ENCODE data around the gene OR52A1. TPM values are rescaled to one million over a fixed set of nuclear protein-coding genes. Genes with fewer than 3 reads are reported as not detected.
A peak's percentile ranks its signal among the peaks of the same experiment; 100 is the strongest.

OR52A1 gene
- total and polyA plus RNA-seq, 9 of the 15 experiments (the other 6 are each of a cell fraction or from before 2014, with no cell fraction given), result under 0.01 to 0.33 (median 0.13) TPM; not detected in 3

DNA sequence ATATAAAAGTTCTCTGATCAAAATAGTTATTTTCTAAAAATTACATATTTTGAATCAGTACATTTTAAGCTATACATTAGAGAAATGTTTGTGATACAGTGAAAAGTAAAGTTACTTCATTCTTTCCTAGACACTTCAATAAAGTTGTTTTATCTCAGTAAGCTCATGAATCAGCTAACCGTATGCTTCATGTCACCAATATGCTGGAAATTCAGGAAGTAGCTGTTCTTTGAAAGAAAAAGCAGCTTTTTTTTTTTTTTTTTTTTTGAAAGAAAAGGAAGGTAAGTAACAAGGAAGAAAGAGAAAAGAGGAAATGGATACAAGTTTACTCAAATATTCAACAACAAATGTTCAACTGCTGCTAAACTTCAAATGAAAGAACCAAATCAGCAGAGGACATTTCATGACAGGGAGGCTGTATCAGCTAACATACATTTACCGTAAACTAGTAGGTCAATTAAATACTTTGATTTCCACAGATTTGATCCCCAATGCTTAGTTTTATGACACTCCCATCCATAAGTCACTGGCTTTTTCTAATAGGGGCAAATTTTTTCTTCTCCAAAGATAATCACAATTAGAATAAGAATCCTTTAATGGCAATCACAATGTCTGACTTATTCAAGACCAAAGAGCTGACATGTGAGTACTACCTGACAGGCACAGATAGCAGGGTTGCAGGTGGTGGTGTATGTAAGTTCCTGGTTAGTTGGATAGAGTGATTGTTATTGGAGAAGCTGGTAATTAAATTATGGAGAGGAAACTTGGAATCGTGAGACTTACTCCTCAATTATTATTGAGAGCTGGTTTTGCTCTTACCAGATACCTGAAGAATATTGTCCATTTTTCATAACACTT lies 754 bp downstream of the OR52A1 start (continued):
- TF ChIP-seq, protein P1, sequence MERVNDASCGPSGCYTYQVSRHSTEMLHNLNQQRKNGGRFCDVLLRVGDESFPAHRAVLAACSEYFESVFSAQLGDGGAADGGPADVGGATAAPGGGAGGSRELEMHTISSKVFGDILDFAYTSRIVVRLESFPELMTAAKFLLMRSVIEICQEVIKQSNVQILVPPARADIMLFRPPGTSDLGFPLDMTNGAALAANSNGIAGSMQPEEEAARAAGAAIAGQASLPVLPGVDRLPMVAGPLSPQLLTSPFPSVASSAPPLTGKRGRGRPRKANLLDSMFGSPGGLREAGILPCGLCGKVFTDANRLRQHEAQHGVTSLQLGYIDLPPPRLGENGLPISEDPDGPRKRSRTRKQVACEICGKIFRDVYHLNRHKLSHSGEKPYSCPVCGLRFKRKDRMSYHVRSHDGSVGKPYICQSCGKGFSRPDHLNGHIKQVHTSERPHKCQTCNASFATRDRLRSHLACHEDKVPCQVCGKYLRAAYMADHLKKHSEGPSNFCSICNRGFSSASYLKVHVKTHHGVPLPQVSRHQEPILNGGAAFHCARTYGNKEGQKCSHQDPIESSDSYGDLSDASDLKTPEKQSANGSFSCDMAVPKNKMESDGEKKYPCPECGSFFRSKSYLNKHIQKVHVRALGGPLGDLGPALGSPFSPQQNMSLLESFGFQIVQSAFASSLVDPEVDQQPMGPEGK (CRISPR knock-in tag; IDR thresholded peaks at IDR 0.05; ENCODE audit: borderline replicate concordance), result no peak
- no peak for TF ChIP-seq KAT2B (IDR thresholded peaks at IDR 0.05; ENCODE audit: low read depth, low read length)
- TF ChIP-seq, protein P2, sequence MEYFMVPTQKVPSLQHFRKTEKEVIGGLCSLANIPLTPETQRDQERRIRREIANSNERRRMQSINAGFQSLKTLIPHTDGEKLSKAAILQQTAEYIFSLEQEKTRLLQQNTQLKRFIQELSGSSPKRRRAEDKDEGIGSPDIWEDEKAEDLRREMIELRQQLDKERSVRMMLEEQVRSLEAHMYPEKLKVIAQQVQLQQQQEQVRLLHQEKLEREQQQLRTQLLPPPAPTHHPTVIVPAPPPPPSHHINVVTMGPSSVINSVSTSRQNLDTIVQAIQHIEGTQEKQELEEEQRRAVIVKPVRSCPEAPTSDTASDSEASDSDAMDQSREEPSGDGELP (CRISPR knock-in tag; IDR thresholded peaks at IDR 0.05; ENCODE audit: borderline replicate concordance), result no peak
- TF ChIP-seq HDAC3 (IDR thresholded peaks at IDR 0.05; ENCODE audit: borderline replicate concordance, partially characterized antibody), result no peak
- TF ChIP-seq ZNF41 (CRISPR knock-in tag; conservative IDR thresholded peaks at IDR 0.05), result no peak
- TF ChIP-seq HMG20A (CRISPR knock-in tag; conservative IDR thresholded peaks at IDR 0.05), result no peak
- TF ChIP-seq, protein P3, sequence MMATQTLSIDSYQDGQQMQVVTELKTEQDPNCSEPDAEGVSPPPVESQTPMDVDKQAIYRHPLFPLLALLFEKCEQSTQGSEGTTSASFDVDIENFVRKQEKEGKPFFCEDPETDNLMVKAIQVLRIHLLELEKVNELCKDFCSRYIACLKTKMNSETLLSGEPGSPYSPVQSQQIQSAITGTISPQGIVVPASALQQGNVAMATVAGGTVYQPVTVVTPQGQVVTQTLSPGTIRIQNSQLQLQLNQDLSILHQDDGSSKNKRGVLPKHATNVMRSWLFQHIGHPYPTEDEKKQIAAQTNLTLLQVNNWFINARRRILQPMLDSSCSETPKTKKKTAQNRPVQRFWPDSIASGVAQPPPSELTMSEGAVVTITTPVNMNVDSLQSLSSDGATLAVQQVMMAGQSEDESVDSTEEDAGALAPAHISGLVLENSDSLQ (IDR thresholded peaks at IDR 0.05), result peak; percentile 63
- peak; percentile 80 for TF ChIP-seq MEIS2 (IDR thresholded peaks at IDR 0.05; ENCODE audit: partially characterized antibody)
- TF ChIP-seq FOS (IDR thresholded peaks at IDR 0.05; ENCODE audit: extremely low read depth, insufficient read length), result no peak
- no peak for TF ChIP-seq ZBTB7A (IDR thresholded peaks at IDR 0.05; ENCODE audit: borderline replicate concordance, control insufficient read depth, low read depth, low read length)
- TF ChIP-seq CHD1 (IDR thresholded peaks at IDR 0.05; ENCODE audit: low read length), result no peak
- TF ChIP-seq BCL6 (CRISPR knock-in tag; IDR thresholded peaks at IDR 0.05), result no peak
- TF ChIP-seq, protein P4, sequence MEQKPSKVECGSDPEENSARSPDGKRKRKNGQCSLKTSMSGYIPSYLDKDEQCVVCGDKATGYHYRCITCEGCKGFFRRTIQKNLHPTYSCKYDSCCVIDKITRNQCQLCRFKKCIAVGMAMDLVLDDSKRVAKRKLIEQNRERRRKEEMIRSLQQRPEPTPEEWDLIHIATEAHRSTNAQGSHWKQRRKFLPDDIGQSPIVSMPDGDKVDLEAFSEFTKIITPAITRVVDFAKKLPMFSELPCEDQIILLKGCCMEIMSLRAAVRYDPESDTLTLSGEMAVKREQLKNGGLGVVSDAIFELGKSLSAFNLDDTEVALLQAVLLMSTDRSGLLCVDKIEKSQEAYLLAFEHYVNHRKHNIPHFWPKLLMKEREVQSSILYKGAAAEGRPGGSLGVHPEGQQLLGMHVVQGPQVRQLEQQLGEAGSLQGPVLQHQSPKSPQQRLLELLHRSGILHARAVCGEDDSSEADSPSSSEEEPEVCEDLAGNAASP (IDR thresholded peaks at IDR 0.05), result no peak
- no peak for TF ChIP-seq STAT5A (IDR thresholded peaks at IDR 0.05; ENCODE audit: borderline replicate concordance, low read length)
- peak; percentile 5; the same call in 1 of the 2 replicates for TF ChIP-seq JUND (IDR thresholded peaks at IDR 0.05; ENCODE audit: borderline replicate concordance, low read depth, low read length)
- no peak for TF ChIP-seq JUND (tag; IDR thresholded peaks at IDR 0.05; ENCODE audit: borderline replicate concordance, low read depth, low read length)
- TF ChIP-seq, protein P5, sequence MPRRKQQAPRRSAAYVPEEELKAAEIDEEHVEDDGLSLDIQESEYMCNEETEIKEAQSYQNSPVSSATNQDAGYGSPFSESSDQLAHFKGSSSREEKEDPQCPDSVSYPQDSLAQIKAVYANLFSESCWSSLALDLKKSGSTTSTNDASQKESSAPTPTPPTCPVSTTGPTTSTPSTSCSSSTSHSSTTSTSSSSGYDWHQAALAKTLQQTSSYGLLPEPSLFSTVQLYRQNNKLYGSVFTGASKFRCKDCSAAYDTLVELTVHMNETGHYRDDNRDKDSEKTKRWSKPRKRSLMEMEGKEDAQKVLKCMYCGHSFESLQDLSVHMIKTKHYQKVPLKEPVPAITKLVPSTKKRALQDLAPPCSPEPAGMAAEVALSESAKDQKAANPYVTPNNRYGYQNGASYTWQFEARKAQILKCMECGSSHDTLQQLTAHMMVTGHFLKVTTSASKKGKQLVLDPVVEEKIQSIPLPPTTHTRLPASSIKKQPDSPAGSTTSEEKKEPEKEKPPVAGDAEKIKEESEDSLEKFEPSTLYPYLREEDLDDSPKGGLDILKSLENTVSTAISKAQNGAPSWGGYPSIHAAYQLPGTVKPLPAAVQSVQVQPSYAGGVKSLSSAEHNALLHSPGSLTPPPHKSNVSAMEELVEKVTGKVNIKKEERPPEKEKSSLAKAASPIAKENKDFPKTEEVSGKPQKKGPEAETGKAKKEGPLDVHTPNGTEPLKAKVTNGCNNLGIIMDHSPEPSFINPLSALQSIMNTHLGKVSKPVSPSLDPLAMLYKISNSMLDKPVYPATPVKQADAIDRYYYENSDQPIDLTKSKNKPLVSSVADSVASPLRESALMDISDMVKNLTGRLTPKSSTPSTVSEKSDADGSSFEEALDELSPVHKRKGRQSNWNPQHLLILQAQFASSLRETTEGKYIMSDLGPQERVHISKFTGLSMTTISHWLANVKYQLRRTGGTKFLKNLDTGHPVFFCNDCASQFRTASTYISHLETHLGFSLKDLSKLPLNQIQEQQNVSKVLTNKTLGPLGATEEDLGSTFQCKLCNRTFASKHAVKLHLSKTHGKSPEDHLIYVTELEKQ (CRISPR knock-in tag; IDR thresholded peaks at IDR 0.05), result no peak
